Prostate gland (tissue), 2 donors: ENCODE results near the gene SMURF2.

Source experiments
- CTCF ChIP-seq, 4 experiments: fragments of 200-600 bp in 2 of 4; fragments of 450-650 bp in 2 of 4; sonication (generic) in 2 of 4; IDR thresholded peaks; 1 replicate in 3 of 4; 2 replicates in 1 of 4; pipeline ENCODE4 v1.5.1; 2016 to 2019; ENCODE audit warnings: antibody characterized with exemption in 4 of 4, mild to moderate bottlenecking in 2 of 4, moderate library complexity in 2 of 4
- POLR2A ChIP-seq: fragments of 450-650 bp; IDR thresholded peaks from one replicate; pipeline ENCODE4 v1.6.1; 2016; ENCODE audit warnings: antibody characterized with exemption, mild to moderate bottlenecking
- POLR2AphosphoS5 ChIP-seq: sonication (generic); formaldehyde crosslinking; IDR thresholded peaks from one replicate; pipeline ENCODE4 v1.6.1; 2017; ENCODE audit warnings: antibody characterized with exemption

- TF ChIP-seq CTCF (IDR thresholded peaks at IDR 0.05) (no peak), POLR2AphosphoS5 (no peak), POLR2A (no peak)
Observed at GRCh38 chr17:64534187-64534586, 127.9 kb downstream of the SMURF2 start.
